ENCODE data around the gene OTUD3. TPM values are rescaled to one million over a fixed set of nuclear protein-coding genes. Genes with fewer than 3 reads are reported as not detected.

The OTUD3 gene
- polyA plus RNA-seq, 1 of the 3 experiments (the other 2 are of a cell fraction) = 2.6 TPM

DNA sequence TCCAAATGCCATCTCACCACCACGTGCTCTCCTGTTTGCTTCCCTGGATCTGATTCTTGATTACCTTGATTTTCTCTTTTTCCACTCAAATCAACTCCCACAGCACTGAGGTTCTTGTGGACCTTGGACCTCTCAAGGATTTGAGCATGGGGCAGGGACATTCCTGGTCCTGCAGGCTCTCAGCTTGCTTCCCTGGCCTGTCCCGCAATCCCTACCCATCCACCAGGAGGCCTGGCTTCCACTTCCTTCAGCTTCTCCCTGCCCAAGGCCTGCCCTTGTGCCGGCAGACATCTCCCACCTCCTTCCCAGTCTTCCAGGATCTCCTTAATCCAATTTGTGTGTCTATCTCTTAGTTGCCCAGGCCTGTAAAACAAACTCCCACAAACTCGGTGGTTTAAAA is 75.6 kb downstream of the OTUD3 start:
- H3K9ac ChIP-seq = no peak overlapping the region
- no peak overlapping the region for H3K27ac ChIP-seq (ENCODE audit: low read depth in 2 of 2, low read length in 1 of 2)
- H3F3A ChIP-seq (replicated peaks; ENCODE audit: insufficient read depth) = no peaks in the 10 kb centered on the region
- peaks cover 4% of the 10 kb centered on the region; the same call in 1 of the 2 replicates for H3K27me3 ChIP-seq (ENCODE audit: insufficient read depth)
- H3K4me1 ChIP-seq (ENCODE audit: control insufficient read depth in 1 of 2, insufficient read depth in 2 of 2, low read depth in 1 of 2, low read length in 1 of 2) = no peaks in the 10 kb centered on the region
- no peak overlapping the region for H3K4me2 ChIP-seq
- no peaks in the 10 kb centered on the region for H3K36me3 ChIP-seq (replicated peaks in 1 of 2; ENCODE audit: control insufficient read depth in 1 of 2, insufficient read depth in 2 of 2, low read length in 1 of 2)
- H2AFZ ChIP-seq (ENCODE audit: low read depth) = no peak overlapping the region
- H3K9me3 ChIP-seq = no peaks in the 10 kb centered on the region
- H3K4me3 ChIP-seq (ENCODE audit: low read depth in 2 of 2, low read length in 1 of 2) = no peak overlapping the region
- no peaks in the 10 kb centered on the region for H4K20me1 ChIP-seq (ENCODE audit: insufficient read depth)
- 17% methylated on average over 4 of the region's 4 CpGs for WGBS (ENCODE audit: low lambda C conversion rate)
- POLR2A ChIA-PET = no interaction called here
- DNase-seq = no peak
- no peaks in the 10 kb centered on the region for H3K9me2 ChIP-seq
- no peaks in the 10 kb centered on the region for H3K79me2 ChIP-seq (ENCODE audit: insufficient read depth)
- CTCF ChIA-PET = interaction anchor here (1.2 to 1.8 kb wide), 2 partner anchors 17 to 76 kb away, joined by 3 to 4 read pairs; partner anchors contain the start of gene OTUD3
- no peak for TF ChIP-seq RCOR1 (IDR thresholded peaks at IDR 0.05; ENCODE audit: low read length)
- no peak for TF ChIP-seq FOXM1 (IDR thresholded peaks at IDR 0.05; ENCODE audit: low read depth)
- TF ChIP-seq TCF12 (IDR thresholded peaks at IDR 0.05) = no peak
- TF ChIP-seq, protein P1, sequence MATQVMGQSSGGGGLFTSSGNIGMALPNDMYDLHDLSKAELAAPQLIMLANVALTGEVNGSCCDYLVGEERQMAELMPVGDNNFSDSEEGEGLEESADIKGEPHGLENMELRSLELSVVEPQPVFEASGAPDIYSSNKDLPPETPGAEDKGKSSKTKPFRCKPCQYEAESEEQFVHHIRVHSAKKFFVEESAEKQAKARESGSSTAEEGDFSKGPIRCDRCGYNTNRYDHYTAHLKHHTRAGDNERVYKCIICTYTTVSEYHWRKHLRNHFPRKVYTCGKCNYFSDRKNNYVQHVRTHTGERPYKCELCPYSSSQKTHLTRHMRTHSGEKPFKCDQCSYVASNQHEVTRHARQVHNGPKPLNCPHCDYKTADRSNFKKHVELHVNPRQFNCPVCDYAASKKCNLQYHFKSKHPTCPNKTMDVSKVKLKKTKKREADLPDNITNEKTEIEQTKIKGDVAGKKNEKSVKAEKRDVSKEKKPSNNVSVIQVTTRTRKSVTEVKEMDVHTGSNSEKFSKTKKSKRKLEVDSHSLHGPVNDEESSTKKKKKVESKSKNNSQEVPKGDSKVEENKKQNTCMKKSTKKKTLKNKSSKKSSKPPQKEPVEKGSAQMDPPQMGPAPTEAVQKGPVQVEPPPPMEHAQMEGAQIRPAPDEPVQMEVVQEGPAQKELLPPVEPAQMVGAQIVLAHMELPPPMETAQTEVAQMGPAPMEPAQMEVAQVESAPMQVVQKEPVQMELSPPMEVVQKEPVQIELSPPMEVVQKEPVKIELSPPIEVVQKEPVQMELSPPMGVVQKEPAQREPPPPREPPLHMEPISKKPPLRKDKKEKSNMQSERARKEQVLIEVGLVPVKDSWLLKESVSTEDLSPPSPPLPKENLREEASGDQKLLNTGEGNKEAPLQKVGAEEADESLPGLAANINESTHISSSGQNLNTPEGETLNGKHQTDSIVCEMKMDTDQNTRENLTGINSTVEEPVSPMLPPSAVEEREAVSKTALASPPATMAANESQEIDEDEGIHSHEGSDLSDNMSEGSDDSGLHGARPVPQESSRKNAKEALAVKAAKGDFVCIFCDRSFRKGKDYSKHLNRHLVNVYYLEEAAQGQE (IDR thresholded peaks at IDR 0.05; ENCODE audit: low read depth, low read length) = no peak
- TF ChIP-seq GATA2 (CRISPR knock-in tag; IDR thresholded peaks at IDR 0.05) = no peak
- TF ChIP-seq TEAD4 (IDR thresholded peaks at IDR 0.05; ENCODE audit: borderline replicate concordance, insufficient read depth) = no peak
- TF ChIP-seq MXI1 (IDR thresholded peaks at IDR 0.05; ENCODE audit: low read depth, low read length) = no peak
- TF ChIP-seq ELF1 (IDR thresholded peaks at IDR 0.05) = no peak
- no peak for TF ChIP-seq EP300 (IDR thresholded peaks at IDR 0.05; ENCODE audit: borderline replicate concordance in 1 of 2, low read depth in 1 of 2, low read length in 1 of 2)
- TF ChIP-seq TAF1 (IDR thresholded peaks at IDR 0.05; ENCODE audit: borderline replicate concordance, low read depth, low read length) = no peak
- TF ChIP-seq, protein P2, sequence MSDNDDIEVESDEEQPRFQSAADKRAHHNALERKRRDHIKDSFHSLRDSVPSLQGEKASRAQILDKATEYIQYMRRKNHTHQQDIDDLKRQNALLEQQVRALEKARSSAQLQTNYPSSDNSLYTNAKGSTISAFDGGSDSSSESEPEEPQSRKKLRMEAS (IDR thresholded peaks at IDR 0.05; ENCODE audit: low read depth) = no peak
- TF ChIP-seq RAD21 (IDR thresholded peaks at IDR 0.05; ENCODE audit: low read length) = no peak
- TF ChIP-seq SIN3A (IDR thresholded peaks at IDR 0.05; ENCODE audit: borderline replicate concordance, low read depth, low read length) = no peak
- TF ChIP-seq RXRA (IDR thresholded peaks at IDR 0.05; ENCODE audit: borderline replicate concordance, low read depth) = no peak
- no peak for TF ChIP-seq FOXJ3 (CRISPR knock-in tag; IDR thresholded peaks at IDR 0.05)
- TF ChIP-seq GABPA (IDR thresholded peaks at IDR 0.05; ENCODE audit: low read depth) = no peak
- TF ChIP-seq NRF1 (IDR thresholded peaks at IDR 0.05; ENCODE audit: low read depth, low read length) = no peak

All from SK-N-SH (cell line).